HG03175 (cell line): ENCODE measurements around the gene ERFL.

Experiments used
- ATAC-seq: cut with Tn5 transposase; IDR thresholded peaks from one replicate; pipeline ENCODE4 v1.9.1; 2021; ENCODE audit warnings: mild to moderate bottlenecking, moderate library complexity; ENCODE audit not compliant: unreplicated experiment

The ERFL gene

DNA sequence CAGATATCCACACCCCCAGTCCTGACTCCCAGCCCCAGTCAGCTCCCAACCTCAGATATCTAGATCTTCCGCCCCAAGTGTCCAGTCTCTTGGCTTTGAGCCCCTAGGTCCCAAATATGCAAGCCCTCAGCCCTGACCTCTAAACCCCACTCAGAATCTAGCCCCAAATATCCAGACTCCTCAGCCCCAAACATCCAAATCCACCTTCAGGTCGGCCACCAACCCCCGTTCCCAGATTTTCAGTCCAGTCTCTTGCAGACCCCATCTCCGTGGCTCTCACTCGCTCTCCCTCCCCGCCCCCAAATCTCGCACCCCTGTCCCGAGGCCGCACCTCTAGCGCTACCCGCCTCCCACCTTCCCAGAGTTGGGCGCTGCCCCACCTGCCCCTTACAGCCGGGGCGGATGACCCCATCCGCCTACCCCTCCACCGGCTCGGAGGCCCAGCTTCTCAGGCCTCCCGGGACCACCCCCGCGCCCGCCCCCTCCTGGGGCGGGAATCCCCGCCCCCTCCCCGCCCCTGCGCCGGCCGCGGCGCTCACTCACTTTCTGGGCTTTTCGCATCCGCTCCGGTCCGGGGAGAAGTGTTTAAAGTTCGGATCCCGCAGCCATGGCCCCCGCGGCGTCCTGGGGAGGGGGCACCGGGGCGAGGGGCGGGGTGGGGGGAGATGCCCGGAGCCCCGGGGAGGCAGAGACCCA, 604 bp downstream of the ERFL start:
- no peak for ATAC-seq

DNA sequence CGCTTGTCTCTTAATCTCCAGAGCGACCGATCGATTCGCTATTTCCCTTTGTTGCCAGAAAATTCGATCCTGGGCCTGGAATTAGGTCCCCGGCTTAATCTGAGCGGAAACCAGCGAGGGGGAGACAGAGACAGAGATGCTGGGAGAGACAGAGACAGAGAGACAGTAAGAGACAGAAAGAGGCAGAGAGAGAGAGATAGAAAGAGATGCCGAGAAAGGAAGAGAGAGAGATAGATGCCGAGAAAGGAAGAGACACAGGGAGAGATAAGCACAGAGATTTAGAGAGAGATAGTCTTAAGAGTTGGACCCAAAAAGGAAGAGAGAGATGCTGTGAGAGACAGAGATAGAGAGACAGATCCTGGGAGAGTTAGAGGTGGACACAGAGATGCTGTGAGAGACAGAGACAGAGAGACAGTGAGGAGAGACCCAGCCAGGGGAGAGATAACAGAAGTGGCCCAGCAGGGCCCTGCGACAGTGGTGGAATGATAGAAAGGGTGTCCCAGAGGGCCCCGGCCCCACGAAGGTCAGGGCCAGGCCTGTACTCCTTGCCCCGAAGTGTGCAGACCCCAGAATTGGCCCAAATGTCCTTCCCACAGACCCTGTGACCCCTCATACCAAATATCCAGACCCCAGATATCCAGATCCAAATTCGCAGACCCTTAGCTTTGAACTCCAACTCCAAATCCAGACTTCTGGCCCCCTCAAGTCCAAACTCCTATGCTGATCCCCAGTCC, 1.3 kb downstream of the ERFL start:
- ATAC-seq, result no peak

DNA sequence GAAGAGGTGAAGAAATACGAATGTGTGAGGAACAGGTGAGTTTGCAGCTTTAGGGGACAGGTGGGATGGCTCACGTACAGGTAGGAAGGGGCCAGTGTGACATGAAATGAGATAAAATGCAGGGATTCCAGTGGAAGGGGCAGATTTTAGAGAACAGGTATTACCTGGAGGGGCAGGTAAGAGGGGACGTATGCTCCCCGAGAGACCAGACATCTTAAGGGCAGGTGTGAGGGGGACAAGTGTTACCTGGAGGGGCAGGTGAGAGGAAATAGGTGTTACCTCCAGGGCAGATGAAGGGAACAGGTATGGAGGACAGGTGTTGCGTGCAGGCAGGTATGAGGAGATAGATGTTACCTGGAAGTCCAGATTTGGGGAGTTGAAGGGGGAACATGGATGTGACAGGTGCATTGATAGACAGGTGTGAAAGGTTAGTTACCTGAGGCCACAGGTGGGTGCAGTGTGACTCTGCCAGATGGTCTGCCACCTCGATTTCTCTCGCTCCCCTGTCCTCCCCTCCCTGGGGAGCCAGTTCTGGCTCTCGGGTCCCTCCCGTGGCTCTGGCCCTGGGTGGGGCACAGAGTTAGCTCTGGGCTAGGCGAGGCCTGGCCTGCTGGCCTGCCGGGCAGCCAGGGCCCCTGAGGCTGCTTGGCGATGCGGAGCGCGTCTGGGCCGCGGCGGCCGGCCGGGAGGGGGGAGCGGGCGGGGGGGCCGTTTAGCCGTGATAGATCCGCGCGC, 2.1 kb downstream of the ERFL start:
- no peak for ATAC-seq

DNA sequence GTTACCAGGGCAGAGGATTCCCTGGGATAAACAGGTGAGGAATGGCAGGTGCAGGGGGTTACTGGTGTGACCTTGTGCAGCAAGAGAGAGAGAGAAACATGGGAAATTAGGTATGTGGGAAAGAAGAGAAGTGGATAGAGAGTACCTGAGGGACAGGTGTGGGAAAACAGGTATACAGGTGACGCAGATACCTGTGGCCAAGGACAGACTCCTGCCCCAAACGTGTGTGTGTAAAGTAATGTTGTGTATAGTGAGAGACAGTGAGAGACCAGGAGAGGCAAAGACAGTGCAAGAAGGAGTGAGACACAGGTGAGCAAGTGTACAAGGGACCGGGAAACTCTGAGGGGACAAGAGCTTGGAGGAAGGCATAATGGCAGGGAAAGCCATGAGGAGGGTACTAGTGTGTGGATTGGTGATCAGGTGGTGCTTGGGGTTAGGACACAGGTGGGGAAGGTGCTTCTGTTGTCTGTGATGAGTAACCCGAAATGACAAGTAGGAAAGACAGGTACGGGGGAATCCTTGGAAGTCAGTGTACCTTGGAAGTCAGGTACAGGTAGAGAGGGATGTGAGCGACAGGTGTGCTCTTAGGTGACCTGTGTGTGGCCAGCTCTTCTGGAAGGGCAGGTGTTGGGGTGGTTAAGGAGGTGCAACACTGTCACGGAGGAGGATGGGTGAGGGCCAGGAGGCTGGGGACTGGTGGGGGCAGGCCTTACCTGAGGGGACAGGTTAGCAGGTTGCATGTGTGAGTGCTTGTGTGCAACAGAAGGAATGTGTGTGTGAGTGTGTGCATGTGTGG, 2.8 kb downstream of the ERFL start:
- no peak for ATAC-seq

DNA sequence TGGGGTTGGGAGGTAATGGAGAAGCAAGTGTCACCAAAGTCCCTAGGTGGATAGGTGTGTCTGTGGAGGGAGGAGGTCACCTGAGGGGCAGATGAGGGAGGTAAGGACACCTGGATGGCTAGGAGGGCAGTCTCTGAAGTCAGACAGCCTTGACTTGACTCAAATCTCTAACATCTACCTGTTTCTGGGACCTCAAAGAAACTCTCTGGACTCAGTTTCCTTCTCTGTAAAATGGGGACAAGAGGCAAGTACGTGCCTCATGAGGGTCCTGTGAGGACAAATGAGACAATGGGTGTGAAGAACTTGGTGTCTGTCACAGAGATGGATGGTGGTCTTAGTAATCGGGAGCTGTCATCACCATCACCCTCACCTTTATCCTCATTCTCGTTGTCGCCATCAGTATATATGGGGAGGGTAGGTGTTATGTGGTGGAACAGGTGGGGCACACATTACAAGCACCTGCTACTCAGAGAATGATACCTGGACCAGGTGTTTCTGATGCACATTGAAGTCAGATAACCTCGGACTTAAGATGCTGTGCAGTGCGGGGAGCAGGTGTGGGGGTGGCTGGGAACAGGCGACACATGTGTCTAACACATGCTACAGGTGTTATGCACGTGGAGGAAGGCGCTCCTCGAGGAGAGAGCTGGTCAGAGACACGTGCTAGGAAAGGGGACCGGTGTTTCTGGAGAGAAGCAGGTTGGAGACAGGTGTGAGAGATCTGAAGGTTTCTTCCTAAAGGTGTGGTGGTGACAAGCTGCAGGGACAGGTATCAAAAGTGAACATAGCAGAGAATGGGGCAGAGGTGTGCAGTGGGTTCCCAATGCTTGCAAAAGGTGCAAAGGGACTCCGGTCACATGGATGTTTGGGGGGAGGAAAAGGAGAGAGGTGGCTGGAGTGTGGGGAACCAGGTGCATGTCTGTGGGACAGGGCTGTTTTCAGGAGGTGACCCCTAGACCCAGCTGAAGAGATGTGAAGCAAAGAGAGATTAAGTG, 3.8 kb downstream of the ERFL start:
- no peak for ATAC-seq

DNA sequence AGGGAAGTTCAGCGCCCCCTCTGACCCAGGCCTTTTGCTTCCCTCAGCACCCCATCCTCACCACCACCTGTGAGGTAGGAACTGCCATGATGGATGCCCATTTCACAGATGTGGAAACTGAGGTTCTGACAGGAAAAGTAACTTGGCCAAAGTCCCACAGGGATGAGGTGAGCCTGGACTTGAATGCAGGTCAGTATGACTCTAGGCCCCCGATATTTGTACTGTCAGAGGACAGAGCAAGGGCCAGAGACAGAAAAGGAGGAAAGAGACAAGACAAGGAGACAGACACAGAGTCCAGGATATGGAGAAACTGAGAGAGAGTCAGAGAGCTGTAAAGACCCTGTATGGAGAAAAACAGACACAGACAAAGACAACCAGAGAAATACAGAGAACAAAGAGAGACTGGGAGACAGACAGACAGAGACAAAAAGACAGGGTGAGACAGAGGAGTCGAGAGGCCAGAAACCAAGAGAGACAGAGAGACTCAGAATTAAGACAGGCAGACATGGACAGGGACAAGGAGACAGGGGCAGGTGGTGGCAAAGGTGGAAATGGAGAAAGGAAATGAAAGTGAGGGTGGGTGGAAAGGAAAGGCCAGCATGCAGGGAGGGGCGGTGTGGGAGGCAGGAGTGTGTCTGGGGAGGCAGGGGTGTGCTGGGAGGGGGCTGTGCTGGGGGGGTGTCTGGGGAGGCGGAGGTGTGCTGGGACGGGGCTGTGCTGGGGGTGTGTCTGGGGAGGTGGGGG, 5.0 kb downstream of the ERFL start:
- no peak for ATAC-seq

DNA sequence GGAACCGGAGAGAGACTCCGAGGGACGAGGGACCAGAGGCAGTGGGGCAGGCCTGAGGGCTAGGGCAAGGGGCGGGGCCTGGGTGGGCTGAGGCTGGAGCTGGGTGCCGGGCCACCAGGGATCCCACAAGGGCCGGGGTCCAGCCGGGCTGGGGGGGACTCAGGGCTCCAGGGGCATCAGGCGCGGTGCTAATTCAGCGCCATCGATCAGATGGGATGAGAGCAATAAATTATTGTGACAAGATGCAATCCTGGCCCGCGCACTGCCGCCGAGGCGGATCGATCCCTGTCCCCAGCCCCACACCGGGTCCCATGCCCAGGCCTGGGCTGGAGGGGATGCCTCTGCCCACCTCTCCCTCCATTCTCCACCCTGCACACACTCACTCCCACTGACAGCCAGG, 5.7 kb downstream of the ERFL start:
- no peak for ATAC-seq

DNA sequence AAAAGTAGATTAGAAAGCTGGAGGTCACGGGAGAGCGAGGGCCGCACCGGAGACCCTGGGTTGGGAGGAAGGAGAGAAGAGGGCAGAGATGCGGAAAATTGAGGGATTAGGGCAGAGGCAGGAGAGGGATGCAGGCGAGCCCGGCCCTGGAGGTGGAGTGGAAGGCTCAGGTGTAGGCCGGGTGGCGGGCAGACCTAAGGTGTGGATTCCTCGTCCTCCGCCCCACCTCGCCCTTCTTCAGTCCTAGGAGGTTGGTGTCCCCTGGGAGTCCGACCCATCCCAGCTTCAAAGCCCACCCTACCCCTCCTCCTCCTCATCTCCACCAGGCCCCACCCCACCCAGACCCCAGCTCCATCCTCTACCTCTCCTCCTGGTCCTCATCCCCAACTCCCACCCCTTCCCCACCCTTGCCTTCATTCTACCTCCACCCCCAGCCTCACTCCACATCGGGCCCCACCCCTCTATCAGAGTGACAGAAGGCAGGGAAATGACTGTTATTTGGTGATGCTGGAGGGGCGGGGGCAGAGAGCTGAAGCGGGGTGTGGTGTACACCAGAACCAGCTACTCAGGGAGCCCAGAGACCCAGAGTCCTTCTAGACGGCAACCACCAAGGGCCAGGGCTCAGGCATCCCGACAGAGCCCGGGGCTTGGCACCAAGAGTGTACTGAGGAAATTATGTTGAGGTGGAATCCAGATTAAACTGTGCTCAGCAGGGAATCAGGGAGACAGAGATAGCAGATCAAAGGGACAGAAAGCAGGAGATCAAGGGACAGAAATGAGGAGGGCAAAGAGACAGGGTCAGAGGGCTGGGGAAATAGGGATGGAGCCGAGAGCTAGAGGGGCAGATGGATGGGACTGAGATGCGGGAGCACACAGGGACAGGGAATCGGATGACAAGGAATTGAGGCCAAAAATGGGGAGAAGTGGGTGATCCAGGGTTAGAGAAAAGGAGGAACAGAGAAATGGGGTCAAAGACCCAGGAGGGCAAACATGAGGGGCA, 6.4 kb downstream of the ERFL start:
- no peak for ATAC-seq

DNA sequence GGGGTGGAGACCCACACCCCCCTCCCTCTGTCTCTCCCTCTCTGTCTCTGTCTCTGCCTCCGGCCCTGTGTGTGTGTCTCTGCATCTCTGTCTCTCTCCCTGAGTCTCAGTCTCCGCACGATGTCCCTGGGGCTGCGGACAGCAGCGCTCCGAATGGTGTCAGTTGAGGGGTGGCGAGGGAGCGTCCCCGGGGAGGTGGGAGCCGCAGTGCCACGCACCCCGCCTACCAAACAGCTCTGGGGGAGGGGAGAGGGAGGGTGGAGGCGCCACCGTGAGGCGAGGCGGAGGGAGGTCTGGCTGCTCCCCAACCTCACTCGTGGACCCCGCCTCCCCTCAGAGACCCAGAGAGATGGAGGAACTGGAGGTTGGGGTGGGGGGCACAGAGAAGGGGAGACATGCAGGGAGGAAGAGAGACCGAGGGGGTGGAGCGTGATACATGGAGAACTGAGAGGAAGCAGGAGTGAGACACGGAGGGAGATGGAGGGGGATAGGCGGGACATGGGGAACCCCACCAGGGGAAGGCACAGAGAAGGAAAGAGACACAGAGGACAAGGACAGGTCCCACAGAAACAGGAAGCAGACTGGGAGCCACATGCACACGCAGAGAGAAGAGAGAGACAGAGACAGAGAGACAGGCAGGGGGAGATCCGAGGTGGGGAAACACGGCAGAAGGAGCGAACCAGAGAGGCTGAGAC, 7.2 kb downstream of the ERFL start:
- no peak for ATAC-seq

DNA sequence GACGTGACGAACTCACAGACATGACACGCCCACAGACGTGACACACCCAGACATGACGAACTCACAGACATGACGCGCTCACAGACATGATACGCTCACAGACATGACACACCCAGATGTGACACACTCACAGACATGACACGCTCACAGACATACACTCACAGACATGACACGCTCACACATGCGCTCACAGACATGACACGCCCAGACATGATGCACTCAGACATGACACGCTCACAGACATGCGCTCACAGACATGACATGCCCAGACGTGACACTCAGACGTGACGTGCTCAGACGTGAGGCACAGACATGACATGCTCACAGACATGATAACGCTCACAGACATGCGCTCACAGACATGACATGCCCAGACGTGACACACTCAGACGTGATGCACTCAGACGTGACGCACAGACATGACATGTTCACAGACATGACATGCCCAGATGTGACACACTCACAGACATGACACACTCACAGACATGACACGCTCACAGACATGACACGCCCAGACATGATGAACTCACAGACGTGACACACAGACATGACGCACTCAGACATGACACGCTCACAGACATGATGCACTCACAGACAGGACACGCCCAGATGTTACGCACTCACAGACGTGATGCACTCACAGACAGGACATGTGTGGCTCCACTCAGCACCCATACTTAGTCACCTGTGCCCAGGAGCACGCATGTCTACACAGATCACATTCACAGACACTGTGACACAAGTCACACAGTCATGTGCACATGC, 8.1 kb downstream of the ERFL start:
- ATAC-seq, result no peak

DNA sequence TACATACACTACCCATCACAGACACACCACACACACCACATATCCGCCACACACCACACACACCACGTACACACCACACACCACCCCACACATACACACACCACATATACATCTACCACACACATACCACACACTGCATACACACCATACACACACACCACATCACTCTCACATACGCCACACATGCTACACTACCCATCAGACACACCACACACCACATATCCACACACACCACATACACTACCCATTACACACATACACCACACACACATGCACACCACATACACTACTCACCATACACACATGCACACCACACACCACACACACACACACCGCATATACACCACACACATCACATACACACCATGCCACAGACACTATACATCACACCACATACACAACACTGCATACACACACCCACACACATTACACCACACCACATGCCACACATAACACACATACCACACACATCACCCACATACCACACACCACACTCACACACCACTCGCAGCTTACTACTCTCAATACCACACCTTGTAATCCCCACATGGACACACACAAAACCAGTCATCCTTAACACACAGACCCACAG, 9.5 kb downstream of the ERFL start:
- no peak for ATAC-seq

DNA sequence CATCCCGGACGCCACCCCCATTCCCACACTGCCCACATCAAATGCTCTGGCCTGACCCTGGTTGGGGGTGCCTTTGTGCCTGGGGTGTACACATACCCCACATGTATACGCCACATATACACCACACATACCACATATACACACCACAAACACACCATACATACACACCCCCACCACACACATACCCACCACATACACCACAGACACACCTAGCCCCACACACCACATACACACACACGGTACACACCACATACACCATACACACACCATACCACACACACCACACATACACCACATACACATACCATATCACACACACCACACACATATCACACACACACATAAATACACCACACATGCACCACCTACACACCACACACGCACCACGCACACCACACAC, 10.2 kb downstream of the ERFL start:
- no peak for ATAC-seq

DNA sequence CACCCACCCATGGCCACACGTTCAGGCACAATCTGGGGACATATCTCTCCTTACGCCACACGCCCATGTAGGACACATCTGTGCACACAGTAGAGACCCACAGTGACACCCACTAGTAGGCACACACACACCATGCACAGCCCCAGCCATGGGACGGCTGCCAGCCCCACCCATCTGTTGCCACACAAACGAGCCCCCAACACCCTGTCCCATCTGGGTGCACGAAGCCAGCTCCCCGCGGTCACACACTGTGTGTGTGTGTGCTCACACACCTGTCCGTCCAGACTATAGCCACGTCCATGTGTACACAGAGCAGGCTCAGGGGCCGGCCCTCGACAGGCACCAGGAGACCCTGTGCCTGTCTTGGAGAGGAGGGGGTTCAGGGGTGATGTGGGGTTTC, 10.6 kb downstream of the ERFL start:
- ATAC-seq, result no peak

DNA sequence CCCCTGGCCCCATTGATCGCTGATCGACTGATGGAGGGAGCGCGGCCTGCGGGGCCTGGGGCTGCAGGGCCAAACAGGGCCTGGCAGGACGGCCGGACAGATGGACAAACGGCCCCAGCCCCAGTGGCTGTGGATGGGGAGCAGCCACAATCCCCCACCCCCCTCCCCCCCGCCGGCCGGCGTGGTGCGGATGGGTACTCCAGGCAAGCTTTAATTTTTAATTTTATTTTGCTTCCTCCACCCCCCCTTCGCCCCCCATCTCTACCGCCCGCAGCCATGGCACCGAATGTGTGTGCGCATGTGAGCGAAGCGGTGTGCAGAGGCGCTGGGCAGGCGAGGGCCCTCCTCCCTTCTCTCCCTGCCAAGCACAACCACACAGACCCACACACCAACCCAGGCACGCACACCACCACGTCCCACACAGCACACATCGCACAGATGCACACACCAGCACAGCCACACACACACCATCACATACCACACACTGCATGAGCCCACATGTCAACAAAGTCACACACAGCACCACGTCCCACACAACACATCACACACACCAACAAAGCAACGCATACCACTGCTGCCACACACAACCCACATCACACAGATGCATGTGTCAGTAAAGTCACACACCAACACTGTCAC, 12.4 kb downstream of the ERFL start:
- ATAC-seq, result no peak

DNA sequence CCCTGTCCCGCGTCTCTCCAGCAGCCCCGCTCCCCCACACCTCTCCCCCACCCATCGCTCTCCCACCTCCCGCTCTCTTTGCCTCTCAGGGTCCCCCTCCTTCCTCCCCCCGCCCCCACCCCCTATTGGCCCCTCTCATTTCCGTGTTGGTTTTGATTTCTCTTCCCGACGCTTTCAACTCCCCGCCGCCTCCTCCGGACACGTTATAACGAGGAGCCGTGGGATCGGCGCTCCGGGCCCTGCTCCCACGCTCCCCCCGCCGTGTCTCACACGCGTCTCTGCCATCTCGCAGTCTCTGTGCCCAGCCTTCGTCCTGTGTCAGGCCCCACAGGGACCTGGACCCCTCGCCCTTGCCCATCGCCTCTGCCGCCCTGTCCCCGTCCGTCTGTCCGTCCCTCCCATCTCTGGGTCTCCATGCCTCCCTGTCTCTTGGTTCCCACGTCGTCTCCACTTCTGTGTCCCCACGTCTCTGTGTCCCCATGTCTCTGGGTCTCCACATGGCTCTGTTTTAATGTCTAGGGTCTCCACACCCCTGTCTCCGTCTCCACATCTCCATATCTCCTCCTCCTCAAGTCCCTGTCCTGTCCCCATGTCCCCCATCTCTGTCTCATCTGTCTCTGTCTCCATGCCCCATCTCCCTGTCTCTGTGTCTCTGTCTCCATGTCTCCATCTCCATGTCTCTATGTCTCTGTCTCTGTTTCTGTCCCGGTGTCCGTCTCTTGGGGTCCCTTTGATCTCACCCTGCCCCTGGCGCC, 13.1 kb downstream of the ERFL start:
- no peak for ATAC-seq
